GM08714 (cell line): ENCODE data around the gene SBNO2.

ENCODE experiments used
- H3K4me3 ChIP-seq: fragments of 200-500 bp; sonication (Bioruptor generic); 2 replicates; pipeline ENCODE4 v1.5.1; 2014; ENCODE audit warnings: mild to moderate bottlenecking, low read length, inconsistent platforms
- ZNF274 ChIP-seq: IDR thresholded peaks from 2 replicates; pipeline ENCODE4 v1.6.1; 2012; ENCODE audit warnings: mild to moderate bottlenecking, low read depth, low read length

Gene SBNO2

GRCh38 chr19:1058112-1058511, 116.0 kb downstream of the SBNO2 start:
- no peak for TF ChIP-seq ZNF274
- H3K4me3 ChIP-seq = no peak overlapping the region
